SK-N-SH (cell line): ENCODE results near the gene ZNF775. TPM values are rescaled to one million over a fixed set of nuclear protein-coding genes. Genes with fewer than 3 reads are reported as not detected.

Source experiments
- CTCF ChIA-PET: fragments of 300-600, 350-600 bp; formaldehyde crosslinking; extraction: SDS; loops from one replicate; lab custom pipeline; 2021; lab: Yijun Ruan, JAX
- POLR2A ChIA-PET: fragments of 350-600 bp; sonication (Branson Sonifier 250); formaldehyde crosslinking; extraction: SDS; loops from one replicate; lab custom pipeline; 2020; ENCODE audit warnings: antibody characterized with exemption, inconsistent platforms; lab: Yijun Ruan, JAX
- DNase-seq: peaks from one replicate; pipeline ENCODE4 v3.0.0; 2012
- H2AFZ ChIP-seq: fragments of 200-600 bp; sonication (generic); 2 replicates; pipeline ENCODE4 v1.8.1; 2016; ENCODE audit warnings: antibody characterized with exemption, mild to moderate bottlenecking, low read depth
- H3F3A ChIP-seq: fragments of 200-600 bp; sonication (generic); replicated peaks from 2 replicates; pipeline ENCODE3; 2016; ENCODE audit warnings: antibody characterized with exemption, mild to moderate bottlenecking; ENCODE audit not compliant: insufficient read depth
- H3K27ac ChIP-seq, 2 experiments: fragments of 200-500 bp in 1 of 2; fragments of 200-600 bp in 1 of 2; sonication (Bioruptor generic) in 1 of 2; sonication (generic), shearing (Covaris generic) in 1 of 2; 2 replicates each; pipeline versions ENCODE4 v1.5.1 to v1.6.1; 2014 to 2016; ENCODE audit warnings: low read depth in 2 of 2, inconsistent platforms in 1 of 2, low read length in 1 of 2, mild to moderate bottlenecking in 1 of 2, mixed read lengths in 1 of 2
- H3K27me3 ChIP-seq: fragments of 200-600 bp; sonication (generic), shearing (Covaris generic); 2 replicates; pipeline ENCODE4 v1.6.1; 2016; ENCODE audit warnings: mixed run types; ENCODE audit not compliant: insufficient read depth
- H3K36me3 ChIP-seq, 2 experiments: fragments of 200-500 bp in 1 of 2; fragments of 200-600 bp in 1 of 2; sonication (Bioruptor generic) in 1 of 2; sonication (generic) in 1 of 2; replicated peaks in 1 of 2; 2 replicates each; pipeline versions ENCODE3 to v1.5.1; 2014 to 2016; ENCODE audit warnings: low read length in 1 of 2, mild to moderate bottlenecking in 1 of 2; ENCODE audit not compliant: insufficient read depth in 2 of 2, control insufficient read depth in 1 of 2
- H3K4me1 ChIP-seq, 2 experiments: fragments of 200-500 bp in 1 of 2; fragments of 200-600 bp in 1 of 2; sonication (Bioruptor generic) in 1 of 2; sonication (generic), shearing (Covaris generic) in 1 of 2; 2 replicates each; pipeline versions ENCODE4 v1.5.1 to v1.6.1; 2014 to 2016; ENCODE audit warnings: low read depth in 1 of 2, low read length in 1 of 2, mixed run types in 1 of 2; ENCODE audit not compliant: insufficient read depth in 2 of 2, control insufficient read depth in 1 of 2
- H3K4me2 ChIP-seq: fragments of 200-600 bp; sonication (generic), shearing (Covaris generic); 2 replicates; pipeline ENCODE4 v1.6.1; 2017; ENCODE audit warnings: mixed run types
- H3K4me3 ChIP-seq, 2 experiments: fragments of 200-500 bp in 1 of 2; fragments of 200-600 bp in 1 of 2; sonication (Bioruptor generic) in 1 of 2; sonication (generic), shearing (Covaris generic) in 1 of 2; 2 replicates each; pipeline versions ENCODE4 v1.5.1 to v1.8.1; 2014 to 2016; ENCODE audit warnings: low read depth in 2 of 2, inconsistent platforms in 1 of 2, low read length in 1 of 2, mild to moderate bottlenecking in 1 of 2, mixed read lengths in 1 of 2, moderate library complexity in 1 of 2
- H3K79me2 ChIP-seq: fragments of 200-600 bp; sonication (generic); 2 replicates; pipeline ENCODE4 v1.8.1; 2017; ENCODE audit warnings: mild to moderate bottlenecking; ENCODE audit not compliant: insufficient read depth
- H3K9ac ChIP-seq: fragments of 200-600 bp; sonication (generic); 2 replicates; pipeline ENCODE4 v1.6.1; 2017; ENCODE audit warnings: mixed run types
- H3K9me2 ChIP-seq: fragments of 200-600 bp; sonication (generic); 2 replicates; pipeline ENCODE4 v1.6.1; 2017; ENCODE audit warnings: mixed run types
- H3K9me3 ChIP-seq: fragments of 200-600 bp; sonication (generic); 2 replicates; pipeline ENCODE4 v1.6.1; 2017; ENCODE audit warnings: mixed run types, mild to moderate bottlenecking, moderate library complexity
- H4K20me1 ChIP-seq: fragments of 200-600 bp; sonication (generic); 2 replicates; pipeline ENCODE4 v1.6.1; 2017; ENCODE audit warnings: mild to moderate bottlenecking, mixed run types; ENCODE audit not compliant: insufficient read depth
- CHD2 ChIP-seq: fragments of 150-350 bp; IDR thresholded peaks from 2 replicates; pipeline ENCODE4 v1.6.1; 2018; ENCODE audit warnings: low read length; ENCODE audit not compliant: partially characterized antibody
- CTCF ChIP-seq: fragments of 200-600 bp; sonication (generic); IDR thresholded peaks from 2 replicates; pipeline ENCODE4 v1.6.1; 2017; ENCODE audit warnings: antibody characterized with exemption, mild to moderate bottlenecking, moderate library complexity
- ELF1 ChIP-seq: IDR thresholded peaks from 2 replicates; pipeline ENCODE4 v1.4.0; 2012
- EZH2phosphoT487 ChIP-seq: fragments of 200-600 bp; sonication (generic); IDR thresholded peaks from 2 replicates; pipeline ENCODE4 v1.6.1; 2017; ENCODE audit warnings: low read depth, mixed run types, mild to moderate bottlenecking, antibody characterized with exemption, moderate library complexity, borderline replicate concordance
- FOXM1 ChIP-seq: IDR thresholded peaks from 2 replicates; pipeline ENCODE4 v1.4.0; 2012; ENCODE audit warnings: low read depth, mild to moderate bottlenecking
- GATA2 ChIP-seq: sonication (generic); formaldehyde crosslinking; IDR thresholded peaks from 2 replicates; pipeline ENCODE4 v1.5.0; 2020; ENCODE audit warnings: mild to moderate bottlenecking, missing genetic modification reagents
- JUND ChIP-seq: IDR thresholded peaks from 2 replicates; pipeline ENCODE4 v1.4.0; 2012
- MAX ChIP-seq: IDR thresholded peaks from 2 replicates; pipeline ENCODE4 v1.4.0; 2012; ENCODE audit warnings: low read depth
- MXI1 ChIP-seq: IDR thresholded peaks from 2 replicates; pipeline ENCODE4 v1.6.1; 2012; ENCODE audit warnings: mild to moderate bottlenecking, low read depth, low read length, improper control_type of control experiment
- NFIC ChIP-seq: IDR thresholded peaks from 2 replicates; pipeline ENCODE4 v1.4.0; 2012; ENCODE audit warnings: borderline replicate concordance
- NRF1 ChIP-seq: IDR thresholded peaks from 2 replicates; pipeline ENCODE4 v1.6.1; 2012; ENCODE audit warnings: low read depth, mild to moderate bottlenecking, low read length
- RCOR1 ChIP-seq: fragments of 150-350 bp; IDR thresholded peaks from 2 replicates; pipeline ENCODE4 v1.6.1; 2017; ENCODE audit warnings: antibody characterized with exemption, low read length
- RFX5 ChIP-seq: IDR thresholded peaks from 2 replicates; pipeline ENCODE4 v1.6.1; 2012; ENCODE audit warnings: mild to moderate bottlenecking, improper control_type of control experiment, low read length
- RXRA ChIP-seq: IDR thresholded peaks from 2 replicates; pipeline ENCODE4 v1.4.0; 2012; ENCODE audit warnings: low read depth, mild to moderate bottlenecking, borderline replicate concordance
- SIN3A ChIP-seq: IDR thresholded peaks from 2 replicates; pipeline ENCODE4 v1.6.1; 2012; ENCODE audit warnings: low read depth, mild to moderate bottlenecking, low read length, moderate library complexity, borderline replicate concordance
- SMC3 ChIP-seq: IDR thresholded peaks from 2 replicates; pipeline ENCODE4 v1.6.1; 2012; ENCODE audit warnings: low read depth, low read length, improper control_type of control experiment
- TAF1 ChIP-seq: IDR thresholded peaks from 2 replicates; pipeline ENCODE4 v1.6.1; 2012; ENCODE audit warnings: low read depth, mild to moderate bottlenecking, low read length, moderate library complexity, borderline replicate concordance
- TCF12 ChIP-seq: IDR thresholded peaks from 2 replicates; pipeline ENCODE4 v1.4.0; 2012
- USF1 ChIP-seq: IDR thresholded peaks from 2 replicates; pipeline ENCODE4 v1.4.0; 2012; ENCODE audit warnings: low read depth, borderline replicate concordance
- ZBTB33 ChIP-seq: IDR thresholded peaks from 2 replicates; pipeline ENCODE4 v1.4.0; 2012; ENCODE audit warnings: low read depth, borderline replicate concordance
- WGBS: methylation state at CpG from one replicate; pipeline ENCODE4 v1.1.6; 2017; ENCODE audit warnings: low lambda C conversion rate; 5-methylcytosine and 5-hydroxymethylcytosine counted together
- polyA plus RNA-seq, 3 experiments: library from polyadenylated mRNA; depleted of rRNA; stranded (reverse); fragments of >200 nt; gene quantifications; 2 replicates each; pipeline ENCODE4 v1.2.3, GENCODE V29; 2012
- TF ChIP-seq, protein P1 (sequence below): IDR thresholded peaks from 2 replicates; pipeline ENCODE4; 2012

The ZNF775 gene
- polyA plus RNA-seq, 1 of the 3 experiments (the other 2 are of a cell fraction) = 5.0 TPM

- Histone ChIP-seq H3K4me2 (no peak overlapping the region), H2AFZ (no peak overlapping the region), H3K79me2 (no peaks in the 10 kb centered on the region), H3K9me2 (no peaks in the 10 kb centered on the region), H4K20me1 (no peaks in the 10 kb centered on the region), H3K9me3 (no peaks in the 10 kb centered on the region), H3K36me3 (no peaks in the 10 kb centered on the region), H3K4me3 (no peak overlapping the region), H3F3A (peaks cover 4% of the 10 kb centered on the region), H3K27ac (no peak overlapping the region), H3K4me1 (no peaks in the 10 kb centered on the region), H3K9ac (no peak overlapping the region), H3K27me3 (no peaks in the 10 kb centered on the region; the same call in 1 of the 2 replicates)
- DNase-seq = no peak
- no peak for TF ChIP-seq FOXM1
- no peak for TF ChIP-seq RFX5
- no peak for TF ChIP-seq JUND
- TF ChIP-seq SIN3A = no peak
- no peak for TF ChIP-seq GATA2 (CRISPR knock-in tag)
- no peak for TF ChIP-seq MXI1
- no peak for TF ChIP-seq MAX
- TF ChIP-seq RCOR1 = no peak
- TF ChIP-seq ELF1 = no peak
- TF ChIP-seq ZBTB33 = no peak
- TF ChIP-seq NFIC = no peak
- TF ChIP-seq SMC3 = no peak
- TF ChIP-seq CHD2 = no peak
- TF ChIP-seq TCF12 = no peak
- ChIA-PET CTCF (interaction anchor here (1.3 kb wide), 1 partner anchor 10 kb away, joined by 4 read pairs; no protein-coding TSS in a partner anchor), POLR2A (no interaction called here)
Observed at GRCh38 chr7:150441524-150441923, 62.4 kb downstream of the ZNF775 start.

DNA sequence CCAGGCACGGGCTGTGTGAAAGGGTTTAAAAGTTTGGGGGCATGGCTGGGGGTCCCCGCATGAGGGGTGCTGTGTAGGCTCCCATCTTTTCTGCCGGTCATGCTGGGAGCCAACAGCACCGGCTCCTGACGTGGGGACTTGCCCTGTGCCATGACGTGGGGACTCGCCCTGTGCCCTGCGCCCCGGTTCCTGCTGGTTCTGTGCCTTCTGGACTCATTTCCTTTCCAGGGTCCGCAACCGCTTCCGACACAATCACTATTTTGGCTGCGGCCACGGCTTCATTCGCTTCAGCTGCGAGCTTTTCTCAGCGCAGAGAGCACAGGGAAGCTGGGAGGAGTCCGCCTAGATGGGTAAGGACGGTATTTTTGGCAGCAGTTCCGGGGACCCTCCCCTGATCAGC lies 63.7 kb downstream of the ZNF775 start:
- ChIA-PET POLR2A (no interaction called here), CTCF (no interaction called here)
- peaks cover 4% of the 10 kb centered on the region for H3F3A ChIP-seq
- no peak overlapping the region for H3K4me3 ChIP-seq
- H3K79me2 ChIP-seq = no peaks in the 10 kb centered on the region
- H4K20me1 ChIP-seq = no peaks in the 10 kb centered on the region
- H2AFZ ChIP-seq = no peak overlapping the region
- no peak overlapping the region for H3K4me2 ChIP-seq
- H3K27ac ChIP-seq = no peak overlapping the region
- H3K9me3 ChIP-seq = no peaks in the 10 kb centered on the region
- DNase-seq = no peak
- H3K4me1 ChIP-seq = no peaks in the 10 kb centered on the region
- no peak for TF ChIP-seq EZH2phosphoT487
- no peak for TF ChIP-seq MAX
- no peak for TF ChIP-seq TAF1
- TF ChIP-seq FOXM1 = no peak
- no peak for TF ChIP-seq JUND
- TF ChIP-seq RFX5 = no peak
- TF ChIP-seq USF1 = no peak
- no peak for TF ChIP-seq RXRA
- no peak for TF ChIP-seq CTCF
- TF ChIP-seq NFIC = no peak
- no peak for TF ChIP-seq GATA2 (CRISPR knock-in tag)
- TF ChIP-seq NRF1 = no peak
- TF ChIP-seq, protein P1, sequence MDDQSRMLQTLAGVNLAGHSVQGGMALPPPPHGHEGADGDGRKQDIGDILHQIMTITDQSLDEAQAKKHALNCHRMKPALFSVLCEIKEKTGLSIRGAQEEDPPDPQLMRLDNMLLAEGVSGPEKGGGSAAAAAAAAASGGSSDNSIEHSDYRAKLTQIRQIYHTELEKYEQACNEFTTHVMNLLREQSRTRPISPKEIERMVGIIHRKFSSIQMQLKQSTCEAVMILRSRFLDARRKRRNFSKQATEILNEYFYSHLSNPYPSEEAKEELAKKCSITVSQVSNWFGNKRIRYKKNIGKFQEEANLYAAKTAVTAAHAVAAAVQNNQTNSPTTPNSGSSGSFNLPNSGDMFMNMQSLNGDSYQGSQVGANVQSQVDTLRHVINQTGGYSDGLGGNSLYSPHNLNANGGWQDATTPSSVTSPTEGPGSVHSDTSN = no peak
- no peak overlapping the region for H3K9ac ChIP-seq
- H3K36me3 ChIP-seq = no peaks in the 10 kb centered on the region
- 58% methylated on average over 20 of the region's 20 CpGs for WGBS
- H3K9me2 ChIP-seq = no peaks in the 10 kb centered on the region
- H3K27me3 ChIP-seq = no peaks in the 10 kb centered on the region; the same call in 1 of the 2 replicates
